H9 (cell line): ENCODE results near the gene PPHLN1. TPM values are rescaled to one million over a fixed set of nuclear protein-coding genes. Genes with fewer than 3 reads are reported as not detected.

Source experiments
- DNase-seq: peaks from one replicate; pipeline ENCODE4 v3.0.0-alpha.2; 2017
- H2AFZ ChIP-seq: one replicate; pipeline ENCODE4 v1.6.1; 2013; ENCODE audit warnings: mild to moderate bottlenecking, low read length, control low read depth, moderate library complexity
- H2AK5ac ChIP-seq: 2 replicates; pipeline ENCODE4 v1.6.1; 2013; ENCODE audit warnings: low read length, control low read depth, mixed read lengths; ENCODE audit not compliant: insufficient read length
- H2BK120ac ChIP-seq: one replicate; pipeline ENCODE4 v1.6.1; 2013; ENCODE audit warnings: low read depth, mild to moderate bottlenecking, low read length, control low read depth, inconsistent platforms; ENCODE audit not compliant: poor library complexity, severe bottlenecking
- H2BK12ac ChIP-seq: 2 replicates; pipeline ENCODE4 v1.6.1; 2013; ENCODE audit warnings: low read length, control low read depth, mixed read lengths, low read depth; ENCODE audit not compliant: insufficient read length
- H2BK15ac ChIP-seq: 2 replicates; pipeline ENCODE4 v1.6.1; 2013; ENCODE audit warnings: low read depth, low read length, control low read depth
- H2BK20ac ChIP-seq: one replicate; pipeline ENCODE4 v1.6.1; 2013; ENCODE audit warnings: low read depth, mild to moderate bottlenecking, low read length, control low read depth, inconsistent platforms; ENCODE audit not compliant: poor library complexity, severe bottlenecking
- H2BK5ac ChIP-seq: 2 replicates; pipeline ENCODE4 v1.6.1; 2013; ENCODE audit warnings: low read length, control low read depth, mixed read lengths; ENCODE audit not compliant: insufficient read length
- H3K14ac ChIP-seq: 2 replicates; pipeline ENCODE4 v1.6.1; 2013; ENCODE audit warnings: low read length, control low read depth; ENCODE audit not compliant: insufficient read depth
- H3K18ac ChIP-seq: 2 replicates; pipeline ENCODE4 v1.6.1; 2013; ENCODE audit warnings: low read depth, mild to moderate bottlenecking, mixed read lengths, low read length, control low read depth; ENCODE audit not compliant: insufficient read length
- H3K23ac ChIP-seq: 2 replicates; pipeline ENCODE4 v1.6.1; 2013; ENCODE audit warnings: low read length, control low read depth, mixed read lengths, low read depth; ENCODE audit not compliant: insufficient read length
- H3K23me2 ChIP-seq: 2 replicates; pipeline ENCODE4 v1.6.1; 2013; ENCODE audit warnings: low read depth, mild to moderate bottlenecking, mixed read lengths, low read length, control low read depth; ENCODE audit not compliant: insufficient read length, poor library complexity, severe bottlenecking
- H3K27ac ChIP-seq: 2 replicates; pipeline ENCODE4 v1.5.1; 2013; ENCODE audit warnings: low read length, control low read depth, mixed read lengths, low read depth; ENCODE audit not compliant: insufficient read length
- H3K27me3 ChIP-seq: 2 replicates; pipeline ENCODE4 v1.6.1; 2013; ENCODE audit warnings: low read length, control low read depth, inconsistent platforms; ENCODE audit not compliant: insufficient read depth
- H3K4ac ChIP-seq: 2 replicates; pipeline ENCODE4 v1.6.1; 2013; ENCODE audit warnings: low read depth, mild to moderate bottlenecking, control low read depth, inconsistent platforms, low read length, moderate library complexity
- H3K4me1 ChIP-seq: 2 replicates; pipeline ENCODE4 v1.6.1; 2013; ENCODE audit warnings: low read length, control low read depth, inconsistent platforms; ENCODE audit not compliant: insufficient read depth
- H3K4me2 ChIP-seq: 2 replicates; pipeline ENCODE4 v1.6.1; 2013; ENCODE audit warnings: low read length, control low read depth, mixed read lengths; ENCODE audit not compliant: insufficient read length, insufficient read depth
- H3K56ac ChIP-seq: 2 replicates; pipeline ENCODE4 v1.6.1; 2013; ENCODE audit warnings: low read depth, mild to moderate bottlenecking, mixed read lengths, low read length, control low read depth; ENCODE audit not compliant: insufficient read length
- H3K79me1 ChIP-seq: 2 replicates; pipeline ENCODE4 v1.6.1; 2013; ENCODE audit warnings: low read depth, mild to moderate bottlenecking, moderate library complexity, low read length, control low read depth, inconsistent platforms; ENCODE audit not compliant: insufficient read depth, poor library complexity, severe bottlenecking
- H3K79me2 ChIP-seq: 2 replicates; pipeline ENCODE4 v1.6.1; 2013; ENCODE audit warnings: low read length, control low read depth, inconsistent platforms; ENCODE audit not compliant: insufficient read depth
- H3K9ac ChIP-seq: 2 replicates; pipeline ENCODE4 v1.6.1; 2013; ENCODE audit warnings: low read length, control low read depth, mixed read lengths; ENCODE audit not compliant: insufficient read length; ENCODE audit errors: extremely low read depth
- H3K9me3 ChIP-seq: one replicate; pipeline ENCODE4 v1.6.1; 2013; ENCODE audit warnings: low read depth, low read length, inconsistent platforms; ENCODE audit not compliant: control insufficient read depth
- H3T11ph ChIP-seq: one replicate; pipeline ENCODE4 v1.6.1; 2013; ENCODE audit warnings: mild to moderate bottlenecking, low read length, control low read depth, inconsistent platforms
- H4K20me1 ChIP-seq: one replicate; pipeline ENCODE4 v1.6.1; 2013; ENCODE audit not compliant: control insufficient read depth, insufficient read length, insufficient read depth
- H4K5ac ChIP-seq: 2 replicates; pipeline ENCODE4 v1.6.1; 2013; ENCODE audit warnings: low read depth, mild to moderate bottlenecking, mixed read lengths, low read length, control low read depth; ENCODE audit not compliant: insufficient read length
- H4K8ac ChIP-seq: replicated peaks from 2 replicates; pipeline ENCODE4 v1.6.1; 2013; ENCODE audit warnings: low read length, control low read depth, mixed read lengths, low read depth; ENCODE audit not compliant: insufficient read length
- H4K91ac ChIP-seq: 2 replicates; pipeline ENCODE4 v1.6.1; 2013; ENCODE audit warnings: low read depth, mild to moderate bottlenecking, moderate library complexity, mixed read lengths, low read length, control low read depth; ENCODE audit not compliant: insufficient read length
- H3K27ac Mint-ChIP-seq, 3 experiments: 2 replicates in 2 of 3; 3 replicates in 1 of 3; pipeline ENCODE4 v1.8.0; 2020 to 2021; ENCODE audit warnings: mixed read lengths in 3 of 3, mild to moderate bottlenecking in 1 of 3, moderate library complexity in 1 of 3
- H3K27me3 Mint-ChIP-seq: 2 replicates; pipeline ENCODE4 v1.8.0; 2021; ENCODE audit warnings: low read depth, mild to moderate bottlenecking, moderate library complexity, mixed read lengths
- H3K36me3 Mint-ChIP-seq, 3 experiments: 2 replicates in 2 of 3; 3 replicates in 1 of 3; pipeline ENCODE4 v1.8.0; 2020 to 2021; ENCODE audit warnings: low read depth in 3 of 3, mixed read lengths in 3 of 3; ENCODE audit not compliant: insufficient read depth in 1 of 3
- H3K4me1 Mint-ChIP-seq, 2 experiments: 2 replicates each; pipeline ENCODE4 v1.8.0; 2020; ENCODE audit warnings: mixed read lengths in 2 of 2
- H3K4me3 Mint-ChIP-seq, 2 experiments: 2 replicates in 1 of 2; 3 replicates in 1 of 2; pipeline ENCODE4 v1.8.0; 2020 to 2021; ENCODE audit warnings: mild to moderate bottlenecking in 2 of 2, mixed read lengths in 2 of 2, moderate library complexity in 1 of 2
- H3K9me3 Mint-ChIP-seq, 2 experiments: 2 replicates in 1 of 2; 3 replicates in 1 of 2; pipeline ENCODE4 v1.8.0; 2020; ENCODE audit warnings: mild to moderate bottlenecking in 2 of 2, mixed read lengths in 2 of 2, moderate library complexity in 1 of 2
- WGBS: extraction: QIAGEN DNeasy Blood & Tissue Kit; methylation state at CpG from one replicate; pipeline ENCODE4 v1.1.7; 2013; ENCODE audit warnings: missing lambda C conversion rate, low lambda C conversion rate, mixed read lengths; ENCODE audit not compliant: insufficient read length; ENCODE audit errors: extremely low coverage; 5-methylcytosine and 5-hydroxymethylcytosine counted together
- total RNA-seq: library from RNA; stranded (reverse); gene quantifications from 2 replicates; pipeline ENCODE4 v1.2.1, GENCODE V29; 2021
- TF ChIP-seq, protein P1 (sequence below): fragments of 200-600 bp; sonication (generic); conservative IDR thresholded peaks from 3 replicates; pipeline ENCODE4 v1.8.0; 2021; ENCODE audit warnings: antibody characterized with exemption, mild to moderate bottlenecking

The PPHLN1 gene
- total RNA-seq, 1 experiment from 2014 or later: 66.2 TPM

GRCh38 chr12:42288544-42288943 is 37.4 kb upstream of the PPHLN1 start:
- H3K23ac ChIP-seq: no peak overlapping the region
- no peak overlapping the region for H4K8ac ChIP-seq
- no peak overlapping the region for H3K9ac ChIP-seq
- no peaks in the 10 kb centered on the region for H3K27me3 ChIP-seq
- H2BK15ac ChIP-seq: no peak overlapping the region
- no peak overlapping the region for H3K14ac ChIP-seq
- H4K5ac ChIP-seq: no peak overlapping the region
- H2AFZ ChIP-seq: no peak overlapping the region
- no peaks in the 10 kb centered on the region for H3K36me3 Mint-ChIP-seq
- H3K4me1 Mint-ChIP-seq: no peaks in the 10 kb centered on the region
- H3K27ac ChIP-seq: no peak overlapping the region
- no peak for DNase-seq
- H3K4me2 ChIP-seq: no peak overlapping the region
- no peaks in the 10 kb centered on the region for H3K79me1 ChIP-seq
- H3K4me1 ChIP-seq: no peaks in the 10 kb centered on the region
- H2BK12ac ChIP-seq: no peak overlapping the region
- H2BK5ac ChIP-seq: no peak overlapping the region
- TF ChIP-seq, protein P1, sequence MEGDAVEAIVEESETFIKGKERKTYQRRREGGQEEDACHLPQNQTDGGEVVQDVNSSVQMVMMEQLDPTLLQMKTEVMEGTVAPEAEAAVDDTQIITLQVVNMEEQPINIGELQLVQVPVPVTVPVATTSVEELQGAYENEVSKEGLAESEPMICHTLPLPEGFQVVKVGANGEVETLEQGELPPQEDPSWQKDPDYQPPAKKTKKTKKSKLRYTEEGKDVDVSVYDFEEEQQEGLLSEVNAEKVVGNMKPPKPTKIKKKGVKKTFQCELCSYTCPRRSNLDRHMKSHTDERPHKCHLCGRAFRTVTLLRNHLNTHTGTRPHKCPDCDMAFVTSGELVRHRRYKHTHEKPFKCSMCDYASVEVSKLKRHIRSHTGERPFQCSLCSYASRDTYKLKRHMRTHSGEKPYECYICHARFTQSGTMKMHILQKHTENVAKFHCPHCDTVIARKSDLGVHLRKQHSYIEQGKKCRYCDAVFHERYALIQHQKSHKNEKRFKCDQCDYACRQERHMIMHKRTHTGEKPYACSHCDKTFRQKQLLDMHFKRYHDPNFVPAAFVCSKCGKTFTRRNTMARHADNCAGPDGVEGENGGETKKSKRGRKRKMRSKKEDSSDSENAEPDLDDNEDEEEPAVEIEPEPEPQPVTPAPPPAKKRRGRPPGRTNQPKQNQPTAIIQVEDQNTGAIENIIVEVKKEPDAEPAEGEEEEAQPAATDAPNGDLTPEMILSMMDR: no peak
- no peaks in the 10 kb centered on the region for H3K9me3 ChIP-seq
- H4K20me1 ChIP-seq: no peaks in the 10 kb centered on the region
- H3K79me2 ChIP-seq: no peaks in the 10 kb centered on the region
- peaks cover 15% of the 10 kb centered on the region for H3K27me3 Mint-ChIP-seq
- no peak overlapping the region for H3K4ac ChIP-seq
- H4K91ac ChIP-seq: no peak overlapping the region
- no peak overlapping the region for H2AK5ac ChIP-seq
- no peaks in the 10 kb centered on the region for H3K9me3 Mint-ChIP-seq
- no peak overlapping the region for H3K4me3 Mint-ChIP-seq
- H2BK20ac ChIP-seq: no peak overlapping the region
- no peak overlapping the region; a peak in 1 of 7 replicates for H3K27ac Mint-ChIP-seq
- H3K23me2 ChIP-seq: no peaks in the 10 kb centered on the region
- no peak overlapping the region for H3K56ac ChIP-seq
- H3K18ac ChIP-seq: no peak overlapping the region
- WGBS: no CpG with 5 or more reads among the region's 9 CpGs
- H2BK120ac ChIP-seq: no peak overlapping the region
- H3T11ph ChIP-seq: no peak overlapping the region
